ENCODE measurements around the gene RHAG.

RHAG gene

GRCh38 chr6:49565261-49565660 is 71.4 kb downstream of the RHAG start:
- DNase-seq (ENCODE audit: low read depth in 2 of 2) = no peak

- no peak for DNase-seq (ENCODE audit: low read depth in 2 of 2)
These were observed 72.1 kb downstream of the RHAG start for GRCh38 chr6:49564552-49564951.

GRCh38 chr6:49563006-49563886 is 73.4 kb downstream of the RHAG start:
- no peak for DNase-seq (ENCODE audit: low read depth in 2 of 2)

- DNase-seq (ENCODE audit: low read depth in 2 of 2) = no peak
These were observed 78.4 kb downstream of the RHAG start for GRCh38 chr6:49558238-49558637.

- DNase-seq (ENCODE audit: low read depth in 2 of 2) = no peak
These were observed 79.5 kb downstream of the RHAG start for GRCh38 chr6:49557177-49557576.

GRCh38 chr6:49556429-49556837 is 80.2 kb downstream of the RHAG start:
- no peak for DNase-seq (ENCODE audit: low read depth in 2 of 2)

GRCh38 chr6:49555951-49556350 is 80.7 kb downstream of the RHAG start:
- no peak for DNase-seq (ENCODE audit: low read depth in 2 of 2)
